NCI-H2196 treated with DMSO at 0.1 percent for 48 hours (cell line): ENCODE results near the gene NRSN2.

Experiments used
- DNase-seq: peaks from one replicate; lab custom pipeline; 2025; ENCODE audit not compliant: unreplicated experiment; lab: John Stamatoyannopoulos, UW

NRSN2 gene, protein sequence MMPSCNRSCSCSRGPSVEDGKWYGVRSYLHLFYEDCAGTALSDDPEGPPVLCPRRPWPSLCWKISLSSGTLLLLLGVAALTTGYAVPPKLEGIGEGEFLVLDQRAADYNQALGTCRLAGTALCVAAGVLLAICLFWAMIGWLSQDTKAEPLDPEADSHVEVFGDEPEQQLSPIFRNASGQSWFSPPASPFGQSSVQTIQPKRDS

DNA sequence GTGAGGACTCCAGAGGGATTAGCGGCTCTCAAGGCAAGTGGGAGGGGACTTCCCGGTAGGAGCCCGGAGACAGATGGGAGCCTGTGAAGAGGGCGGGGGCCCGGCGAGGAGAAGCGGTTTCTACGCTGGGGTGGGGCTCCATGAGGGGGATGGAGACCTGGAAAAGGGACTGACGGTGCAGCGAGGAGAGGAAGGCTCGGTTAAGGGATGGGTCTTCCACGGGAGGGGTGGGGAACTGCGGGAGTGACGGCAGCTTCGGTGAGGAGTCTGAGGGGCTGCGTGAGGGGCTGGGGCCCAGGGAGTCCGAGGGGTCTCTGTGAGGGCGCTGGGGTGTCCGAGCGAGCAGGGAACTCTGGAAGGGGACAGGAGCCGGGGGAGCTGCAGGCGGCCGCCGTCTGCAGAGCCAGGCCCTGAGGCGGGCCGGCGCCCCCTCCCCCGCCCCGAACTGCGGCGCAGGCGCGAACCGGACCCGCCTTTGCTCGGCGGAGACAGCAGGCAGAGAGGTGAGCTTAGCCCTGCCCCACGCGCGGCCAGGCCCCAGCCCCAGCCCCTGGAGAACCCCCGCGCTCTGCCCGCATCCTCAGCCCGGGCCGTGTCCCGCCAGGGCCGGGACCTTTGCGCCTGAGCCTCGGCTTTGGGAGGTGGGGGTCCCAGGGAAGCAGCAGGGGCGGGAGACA lies at the start of gene NRSN2:
TSS of gene NRSN2 (plus strand) at position 472 of the 677 bp plus-strand sequence. CDS start 2,533 bp downstream, outside the sequence.
- peak; percentile 53 for DNase-seq

DNA sequence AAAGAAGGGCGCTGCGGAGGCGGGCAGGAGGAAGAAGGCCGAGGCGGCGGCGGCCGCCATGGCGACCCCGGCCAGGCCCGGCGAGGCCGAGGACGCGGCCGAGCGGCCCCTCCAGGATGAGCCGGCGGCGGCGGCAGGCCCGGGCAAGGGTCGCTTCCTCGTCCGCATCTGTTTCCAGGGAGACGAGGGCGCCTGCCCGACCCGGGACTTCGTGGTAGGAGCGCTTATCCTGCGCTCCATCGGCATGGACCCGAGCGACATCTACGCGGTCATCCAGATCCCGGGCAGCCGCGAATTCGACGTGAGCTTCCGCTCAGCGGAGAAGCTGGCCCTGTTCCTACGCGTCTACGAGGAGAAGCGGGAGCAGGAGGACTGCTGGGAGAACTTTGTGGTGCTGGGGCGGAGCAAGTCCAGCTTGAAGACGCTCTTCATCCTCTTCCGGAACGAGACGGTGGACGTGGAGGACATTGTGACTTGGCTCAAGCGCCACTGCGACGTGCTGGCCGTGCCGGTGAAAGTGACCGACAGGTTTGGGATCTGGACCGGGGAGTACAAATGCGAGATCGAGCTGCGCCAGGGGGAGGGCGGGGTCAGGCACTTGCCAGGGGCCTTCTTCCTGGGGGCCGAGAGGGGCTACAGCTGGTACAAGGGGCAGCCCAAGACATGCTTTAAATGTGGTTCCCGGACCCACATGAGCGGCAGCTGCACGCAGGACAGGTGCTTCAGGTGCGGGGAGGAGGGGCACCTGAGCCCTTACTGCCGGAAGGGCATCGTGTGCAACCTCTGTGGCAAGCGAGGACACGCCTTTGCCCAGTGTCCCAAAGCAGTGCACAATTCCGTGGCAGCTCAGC lies 48.8 kb upstream of the NRSN2 start:
- peak; percentile 30 for DNase-seq

DNA sequence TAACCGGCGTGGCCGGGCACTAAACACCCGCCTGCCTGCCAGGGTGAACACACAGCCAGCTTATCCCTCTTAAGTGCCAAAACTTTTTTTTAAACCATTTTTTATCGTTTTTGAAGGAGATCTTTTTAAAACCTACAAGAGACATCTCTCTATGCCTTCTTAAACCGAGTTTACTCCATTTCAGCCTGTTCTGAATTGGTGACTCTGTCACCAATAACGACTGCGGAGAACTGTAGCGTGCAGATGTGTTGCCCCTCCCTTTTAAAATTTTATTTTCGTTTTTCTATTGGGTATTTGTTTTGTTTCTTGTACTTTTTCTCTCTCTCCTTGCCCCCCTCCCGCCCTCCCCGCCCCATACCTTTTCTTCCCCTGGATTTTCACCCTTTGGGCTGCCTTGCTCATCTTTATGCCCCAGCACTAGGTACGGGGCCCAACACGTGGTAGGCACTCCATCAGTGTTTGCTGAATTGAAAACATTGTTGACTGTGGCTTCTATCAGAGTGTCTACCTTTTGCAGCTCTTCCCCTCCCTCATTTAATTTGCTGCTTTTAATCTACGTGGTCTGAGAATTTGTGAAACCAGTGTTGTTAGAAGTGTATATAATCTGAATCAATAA lies 48.0 kb upstream of the NRSN2 start:
- DNase-seq = no peak

DNA sequence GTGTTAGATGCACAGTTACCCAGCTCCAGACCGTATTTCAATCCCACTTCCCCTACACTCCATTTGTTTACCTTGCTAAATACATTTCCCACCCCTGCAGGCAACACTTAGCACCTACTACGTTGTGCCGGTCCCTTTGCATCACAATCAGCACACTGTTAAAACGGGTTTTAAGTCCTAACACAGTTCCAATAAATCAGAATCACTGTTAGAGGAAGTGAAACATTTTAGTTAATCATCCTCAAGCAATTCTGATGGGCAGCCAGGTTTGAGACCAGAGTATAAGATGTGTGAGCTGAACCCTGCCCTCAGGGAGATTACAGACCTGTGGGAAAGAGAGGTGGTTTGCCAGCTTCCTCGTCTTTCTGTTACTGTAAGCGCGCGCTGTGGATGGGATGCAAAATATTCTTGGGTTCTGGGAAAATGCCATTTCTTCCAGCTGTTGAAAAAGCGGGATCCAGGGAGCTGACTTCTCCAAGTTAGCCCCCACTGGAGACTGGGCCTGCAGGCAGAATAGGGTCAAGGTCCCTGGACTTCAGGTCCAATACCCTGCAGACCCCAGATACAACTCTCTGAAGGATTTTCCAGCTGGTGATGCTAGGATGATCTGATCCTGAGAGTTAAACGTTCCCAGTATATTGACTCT lies 46.4 kb upstream of the NRSN2 start:
- DNase-seq = no peak

DNA sequence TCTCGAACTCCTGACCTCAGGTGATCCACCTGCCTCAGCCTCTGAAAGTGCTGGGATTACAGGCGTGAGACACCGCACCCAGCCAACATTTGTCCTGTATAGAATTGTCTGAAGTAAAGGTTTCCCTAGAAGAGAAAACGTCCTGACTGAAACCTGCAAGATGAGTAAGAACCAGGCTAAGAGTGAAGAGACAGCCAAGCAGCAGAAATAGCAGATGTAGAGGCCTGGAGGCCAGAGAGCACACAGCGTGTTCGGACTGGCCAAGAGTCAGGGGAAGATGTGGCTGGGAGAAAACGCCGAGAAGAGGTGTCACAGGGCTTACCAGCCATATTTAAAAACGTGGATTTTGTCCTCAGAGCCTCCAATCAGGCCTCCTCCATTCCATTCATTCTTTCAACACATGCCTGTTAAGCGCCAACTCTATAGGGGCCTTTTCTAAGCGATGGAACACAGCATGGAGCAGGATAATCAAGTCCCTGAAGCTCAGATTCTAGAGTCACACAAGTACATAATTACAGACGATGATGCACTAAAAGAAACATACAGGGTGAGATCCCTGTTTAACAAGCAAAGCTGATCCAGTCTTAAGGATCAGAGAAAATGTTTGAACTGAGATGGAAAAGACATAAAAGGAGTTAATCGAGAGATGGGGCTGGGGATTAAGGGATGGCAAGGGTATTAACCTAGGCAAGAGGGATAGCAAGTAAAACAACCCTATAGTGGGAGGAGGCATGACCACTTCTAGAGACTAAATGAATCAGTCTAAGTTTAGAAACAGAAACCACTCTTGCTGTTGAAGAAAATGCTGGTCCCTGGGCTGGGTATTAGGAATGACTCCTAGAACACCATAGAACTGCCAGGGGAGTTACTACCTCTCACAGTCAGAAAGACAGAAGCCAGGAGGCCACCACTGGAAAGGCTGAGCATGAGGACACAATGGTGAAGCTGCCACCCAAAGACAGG lies 44.7 kb upstream of the NRSN2 start:
- DNase-seq = no peak

DNA sequence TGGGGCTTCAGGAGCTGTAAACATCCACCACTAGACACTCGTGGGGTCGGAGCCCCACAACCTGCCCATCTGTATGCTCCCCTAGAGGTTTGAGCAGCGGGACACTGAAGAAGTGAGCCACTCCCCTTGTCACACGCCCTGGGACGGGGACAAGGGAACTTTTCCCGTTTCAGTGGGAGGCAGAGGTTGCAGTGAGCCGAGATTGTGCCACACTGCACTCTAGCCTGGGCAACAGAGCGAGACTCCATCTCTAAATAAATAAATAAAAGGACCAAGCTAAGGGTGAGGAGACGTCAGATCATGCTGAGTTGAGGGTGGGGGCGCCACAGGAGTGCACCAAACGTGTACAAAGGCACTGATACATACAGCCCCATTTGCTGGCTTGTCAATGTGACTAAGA lies 41.2 kb upstream of the NRSN2 start:
- DNase-seq = no peak

DNA sequence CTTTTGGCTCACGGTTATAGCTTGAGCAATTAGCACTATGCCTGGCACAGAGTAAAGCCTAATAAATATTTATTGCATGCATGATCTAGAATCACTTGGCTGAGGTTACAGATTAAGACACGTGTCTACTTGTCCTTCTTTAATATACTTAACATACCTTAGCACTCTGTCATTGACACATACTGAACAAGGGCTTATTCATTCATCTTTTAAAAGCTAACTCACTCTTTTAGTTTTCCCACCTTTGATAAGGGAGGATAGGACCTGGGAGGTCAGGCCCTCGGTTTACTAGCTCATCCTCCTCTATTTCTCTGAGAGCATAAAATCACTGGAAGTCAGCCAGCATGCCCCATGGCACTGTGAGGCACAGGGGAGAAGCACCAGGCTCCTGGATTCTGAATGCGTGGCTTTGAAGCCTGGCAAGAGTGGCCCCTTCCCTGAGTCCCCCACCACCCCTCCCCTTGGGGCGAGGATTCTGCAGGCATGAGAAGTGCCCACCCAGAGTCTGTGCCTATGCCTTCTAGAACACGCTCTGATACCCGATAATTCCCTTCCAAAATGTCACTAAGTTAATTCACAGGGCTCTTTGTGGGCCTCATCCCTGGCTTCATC lies 38.4 kb upstream of the NRSN2 start:
- no peak for DNase-seq

DNA sequence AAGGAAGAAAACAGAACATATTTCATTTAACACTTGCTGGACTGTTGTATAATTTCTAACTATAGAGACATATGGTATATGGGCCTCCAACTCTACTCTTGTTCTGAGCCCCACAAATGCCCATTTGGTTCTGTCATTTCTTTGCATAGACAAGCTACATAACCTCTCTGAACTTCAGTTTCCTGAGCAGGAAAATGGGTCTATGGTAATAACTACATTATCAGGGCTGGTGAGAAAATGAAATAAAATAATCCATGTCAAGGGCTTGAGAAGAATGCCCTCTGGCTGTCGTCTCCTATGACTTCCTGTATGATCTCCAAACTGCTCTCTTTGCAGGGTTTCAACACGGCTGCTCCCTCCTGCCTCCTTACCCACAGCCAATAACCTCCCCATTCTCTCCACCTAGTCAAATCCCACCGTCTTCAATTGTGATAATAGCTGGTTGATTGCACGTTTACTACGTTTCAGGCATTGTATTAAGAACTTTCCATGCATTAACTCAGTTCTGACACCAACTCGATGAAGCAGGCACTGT lies 37.5 kb upstream of the NRSN2 start:
- no peak for DNase-seq

DNA sequence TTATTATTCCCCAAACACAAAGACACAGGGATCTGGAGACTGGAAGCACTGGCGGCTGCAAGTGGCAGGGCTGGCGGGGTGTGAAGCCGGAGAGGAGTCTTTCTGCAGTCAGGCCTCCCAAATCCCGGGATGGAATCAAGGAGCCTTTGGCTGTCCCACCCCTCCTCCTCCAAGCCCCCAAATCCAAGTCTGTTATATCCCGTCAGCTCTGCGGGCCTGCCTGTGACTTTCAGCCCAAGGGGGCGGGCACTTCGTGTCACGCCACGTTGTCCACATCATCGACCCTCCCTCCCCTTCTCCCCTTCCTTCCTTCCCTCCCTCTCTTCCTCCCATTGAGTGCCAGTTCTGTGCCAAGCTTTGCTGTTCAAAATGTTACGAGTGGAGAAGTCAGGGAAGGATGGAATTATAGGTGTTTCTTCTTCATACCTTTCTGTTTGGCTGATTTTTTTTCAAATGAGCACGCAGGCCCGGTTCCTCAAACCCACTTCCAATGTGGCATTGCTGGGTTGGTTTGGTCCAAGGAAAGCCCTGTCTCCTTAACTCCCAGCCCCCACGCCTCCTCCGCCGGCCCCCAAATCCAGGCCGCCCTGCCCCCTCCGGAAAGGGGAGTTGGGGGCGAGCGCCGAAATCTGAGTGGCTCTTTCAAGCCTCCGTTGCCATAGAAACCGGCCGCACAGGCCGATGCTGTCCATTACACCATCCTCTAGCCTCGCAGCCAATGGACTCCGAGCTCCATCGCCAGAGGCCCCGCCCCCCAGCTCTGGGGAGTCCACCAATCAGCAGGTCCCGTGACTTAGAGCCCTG lies 36.9 kb upstream of the NRSN2 start:
- DNase-seq = no peak

DNA sequence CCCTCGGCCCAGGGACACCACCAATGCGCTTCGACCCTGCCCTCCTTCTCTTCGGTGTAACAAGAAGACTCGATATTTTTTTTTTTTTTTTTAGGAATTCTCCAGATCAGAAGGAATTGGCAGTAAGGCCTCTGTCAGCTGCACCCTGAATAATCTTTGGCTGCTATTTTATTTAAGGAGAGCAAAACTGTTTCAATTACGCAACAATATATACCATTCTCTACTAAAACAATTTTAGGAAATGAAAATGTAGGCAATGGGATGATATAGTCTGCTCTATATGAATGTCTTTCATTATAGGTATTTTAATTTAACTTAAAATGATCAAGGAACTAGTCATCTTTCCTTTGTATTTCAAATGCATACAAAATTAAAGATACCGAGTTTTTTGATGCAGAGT lies 36.3 kb upstream of the NRSN2 start:
- no peak for DNase-seq

DNA sequence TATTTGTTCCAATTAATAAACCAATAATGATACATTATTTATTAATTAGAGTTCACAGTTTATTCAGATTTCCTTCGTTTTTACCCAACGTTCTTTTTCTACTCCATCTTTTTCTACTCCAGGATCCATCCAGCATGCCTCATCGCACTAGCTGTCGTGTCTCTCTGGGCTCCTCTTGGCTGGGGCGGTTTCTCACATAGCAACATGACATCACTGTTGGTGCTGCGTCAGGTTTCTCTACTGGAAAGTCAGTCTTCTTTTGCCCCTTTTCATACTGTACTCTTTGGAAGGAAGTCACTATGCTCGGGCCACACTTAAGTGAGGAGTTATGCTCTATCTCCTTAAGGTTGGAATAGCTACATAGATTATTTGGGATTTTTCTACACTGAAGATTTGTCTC lies 35.3 kb upstream of the NRSN2 start:
- no peak for DNase-seq

DNA sequence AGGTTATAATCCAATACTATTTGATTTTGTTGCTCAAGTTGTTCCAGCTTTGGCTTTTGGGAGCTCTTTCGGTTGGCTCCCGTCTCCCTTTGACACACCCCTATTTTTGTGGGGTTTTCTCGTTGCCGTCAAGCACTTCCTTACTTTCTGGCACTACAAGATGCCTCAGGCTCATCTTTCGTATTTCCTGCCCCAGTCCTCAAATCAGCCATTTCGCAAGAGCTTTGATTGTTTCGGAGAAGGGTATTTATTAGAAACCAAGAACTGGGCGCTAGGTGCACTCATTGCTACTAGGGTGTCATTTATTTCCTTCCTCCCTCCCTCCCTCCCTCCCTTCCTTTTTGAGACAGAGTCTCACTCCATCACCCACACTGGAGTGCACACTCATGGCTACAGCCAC lies 34.8 kb upstream of the NRSN2 start:
- no peak for DNase-seq

DNA sequence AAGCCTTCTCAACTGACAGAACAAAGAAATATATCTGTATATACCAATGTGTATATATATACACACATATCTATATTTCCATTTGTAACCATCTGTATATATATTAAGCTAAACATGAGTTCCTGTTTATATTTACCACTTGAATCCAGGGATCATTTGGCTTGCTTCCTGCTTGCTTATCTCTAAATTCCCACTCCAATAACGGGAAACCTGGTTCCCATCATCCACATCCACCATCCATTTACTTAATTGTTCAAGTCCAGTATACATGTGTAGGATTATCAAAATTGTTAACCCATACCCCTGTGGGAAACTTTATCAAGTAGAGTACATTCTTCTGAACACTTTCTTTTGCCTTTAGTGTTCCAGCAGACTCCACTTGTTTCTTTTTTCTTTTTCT lies 34.0 kb upstream of the NRSN2 start:
- DNase-seq = no peak

DNA sequence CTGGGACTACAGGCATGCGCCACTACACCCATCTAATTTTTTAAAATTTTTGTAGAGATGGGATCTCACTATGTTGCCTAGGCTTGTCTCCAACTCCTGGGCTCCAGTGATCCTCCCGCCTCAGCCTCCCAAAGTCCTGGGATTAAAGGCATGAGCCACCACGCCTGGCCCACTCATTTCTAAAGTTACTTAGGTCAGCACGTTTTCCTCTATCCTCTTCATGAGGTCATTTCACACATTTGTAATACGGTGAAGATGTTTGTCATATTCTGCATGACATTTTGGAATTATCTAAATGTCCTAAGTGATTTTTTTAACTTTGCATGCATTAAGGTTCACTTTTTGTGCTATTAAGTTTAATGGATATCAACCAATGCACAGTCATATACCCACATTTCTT lies 33.5 kb upstream of the NRSN2 start:
- no peak for DNase-seq

DNA sequence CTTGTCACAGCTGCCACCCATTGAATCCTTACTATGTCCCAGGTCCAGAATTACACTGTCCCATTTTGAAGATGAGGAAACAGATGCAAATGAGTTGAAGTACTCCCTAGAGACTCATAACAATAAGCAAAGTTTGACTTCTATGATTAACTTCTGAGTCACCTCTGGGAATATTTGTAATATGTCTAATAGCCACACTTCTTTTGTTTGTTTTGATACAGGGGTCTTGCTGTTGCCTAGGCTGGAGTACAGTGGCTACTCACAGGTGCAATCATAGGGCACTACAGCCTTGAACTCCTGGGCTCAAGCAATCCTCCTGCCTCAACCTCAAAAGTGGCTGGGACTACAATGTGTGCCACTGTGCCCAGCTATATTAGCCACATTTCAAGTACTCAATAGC lies 33.0 kb upstream of the NRSN2 start:
- DNase-seq = no peak

DNA sequence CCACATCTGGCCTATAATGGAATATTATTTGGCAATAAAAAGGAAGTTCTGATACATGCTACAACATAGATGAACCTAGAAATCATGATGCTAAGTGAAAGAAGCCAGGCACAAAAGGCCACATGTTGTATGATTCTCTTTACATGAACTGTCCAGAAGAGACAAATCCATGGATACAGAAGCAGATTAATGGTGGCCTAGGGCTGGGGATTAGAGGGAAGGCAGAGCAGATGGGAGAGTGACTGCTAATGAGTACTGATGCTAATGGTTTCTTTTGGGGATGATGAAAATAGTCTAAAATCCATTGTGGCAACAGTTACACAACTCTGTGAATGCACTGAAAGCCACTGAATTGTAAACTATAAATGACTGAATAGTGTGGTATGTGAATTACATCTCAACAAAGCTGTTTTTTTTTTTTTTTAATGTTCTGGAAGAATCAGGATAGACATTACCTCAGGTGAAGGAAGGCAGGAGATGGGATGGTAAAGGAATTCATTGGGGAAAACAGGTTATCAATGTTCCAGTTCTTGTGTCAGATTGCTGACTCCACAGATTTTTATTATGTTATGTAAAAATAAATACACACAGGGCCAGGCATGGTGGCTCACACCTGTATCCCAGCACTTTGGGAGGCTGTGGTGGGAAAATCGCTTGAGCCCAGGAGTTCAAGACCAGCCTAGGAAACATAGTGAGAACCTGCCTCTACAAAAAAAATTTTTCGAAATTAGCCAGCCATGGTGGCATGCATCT lies 30.4 kb upstream of the NRSN2 start:
- no peak for DNase-seq

DNA sequence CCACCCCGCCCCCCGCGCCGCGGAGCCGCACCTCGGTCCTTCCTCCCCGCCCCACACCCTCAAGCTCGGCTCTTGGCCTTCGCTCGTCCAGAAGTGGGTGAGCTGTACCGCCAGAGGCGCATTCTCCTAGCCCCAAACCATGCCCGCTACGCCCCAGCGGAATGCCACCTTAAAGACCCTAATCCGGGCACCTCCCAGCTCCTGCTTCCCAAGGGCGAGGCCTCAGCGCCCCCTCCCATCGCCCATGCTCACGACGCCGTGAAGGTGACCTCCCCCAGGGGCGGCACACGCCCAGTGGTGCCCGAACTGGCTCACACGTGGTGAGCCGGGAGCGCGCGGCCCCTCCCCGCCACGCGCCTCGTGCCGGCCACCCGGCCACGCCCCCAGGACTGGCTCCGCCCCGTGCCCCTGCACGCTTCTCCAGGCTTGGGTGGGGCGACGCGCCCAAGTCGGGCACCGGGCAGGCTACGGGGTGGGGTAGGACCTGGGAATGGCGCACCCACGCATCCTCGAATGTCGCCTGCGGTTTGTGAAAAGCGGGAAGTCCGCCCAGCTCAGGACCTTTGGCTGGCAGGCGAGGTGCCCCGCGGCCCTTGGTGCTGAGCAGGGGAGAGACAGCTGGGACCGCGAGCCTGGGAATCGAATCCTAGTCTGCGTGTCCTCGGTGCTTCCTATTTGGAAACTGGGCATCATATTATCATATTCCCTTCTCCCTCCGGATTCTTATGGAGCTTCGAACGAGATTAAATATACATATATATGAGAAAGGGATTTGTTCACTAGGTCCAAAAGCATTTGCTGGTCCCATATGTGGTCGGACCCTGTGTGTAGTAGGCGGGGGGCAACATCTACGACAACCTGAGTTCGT lies 22.5 kb upstream of the NRSN2 start:
- peak; percentile 79 for DNase-seq
